GM12875 (cell line): Measurements from ENCODE around the gene CLDN3.

Experiments used
- H3K4me3 ChIP-seq: one replicate; pipeline ENCODE4 v1.5.1; 2011; ENCODE audit warnings: low read depth, low read length, control low read depth
- CTCF ChIP-seq: IDR thresholded peaks from 2 replicates; pipeline ENCODE4 v1.5.1; 2011; ENCODE audit warnings: low read depth, mild to moderate bottlenecking, control low read depth, inconsistent platforms, low read length, moderate library complexity, borderline replicate concordance; ENCODE audit not compliant: insufficient read depth

Gene CLDN3, protein sequence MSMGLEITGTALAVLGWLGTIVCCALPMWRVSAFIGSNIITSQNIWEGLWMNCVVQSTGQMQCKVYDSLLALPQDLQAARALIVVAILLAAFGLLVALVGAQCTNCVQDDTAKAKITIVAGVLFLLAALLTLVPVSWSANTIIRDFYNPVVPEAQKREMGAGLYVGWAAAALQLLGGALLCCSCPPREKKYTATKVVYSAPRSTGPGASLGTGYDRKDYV

GRCh38 chr7:73770002-73770859, at the start of gene CLDN3:
CLDN3 (minus strand) TSS chr7:73770270; CDS start chr7:73770049, 221 bp downstream.
- no peak within 1 kb of the TSS for H3K4me3 ChIP-seq
- no peak for TF ChIP-seq CTCF

DNA sequence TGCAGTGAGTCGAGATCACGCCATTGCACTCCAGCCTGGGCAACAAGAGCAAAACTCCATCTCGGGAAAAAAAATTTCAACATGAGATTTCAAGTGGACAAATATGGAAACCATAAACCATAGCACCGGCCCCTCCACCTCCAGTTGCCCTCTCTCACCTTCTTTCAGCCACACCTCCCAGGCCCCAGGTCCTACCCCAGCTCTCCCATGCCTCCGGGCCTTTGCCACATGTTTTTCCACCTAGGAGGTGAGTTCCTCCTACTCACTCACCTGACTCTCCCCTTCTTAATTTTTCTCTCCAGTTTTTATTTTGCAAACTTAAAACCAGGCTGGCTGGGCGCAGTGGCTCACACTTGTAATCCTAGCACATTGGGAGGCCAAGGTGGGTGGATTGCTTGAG, 47.1 kb upstream of the CLDN3 start:
- H3K4me3 ChIP-seq, result no peak overlapping the region
- TF ChIP-seq CTCF, result no peak

DNA sequence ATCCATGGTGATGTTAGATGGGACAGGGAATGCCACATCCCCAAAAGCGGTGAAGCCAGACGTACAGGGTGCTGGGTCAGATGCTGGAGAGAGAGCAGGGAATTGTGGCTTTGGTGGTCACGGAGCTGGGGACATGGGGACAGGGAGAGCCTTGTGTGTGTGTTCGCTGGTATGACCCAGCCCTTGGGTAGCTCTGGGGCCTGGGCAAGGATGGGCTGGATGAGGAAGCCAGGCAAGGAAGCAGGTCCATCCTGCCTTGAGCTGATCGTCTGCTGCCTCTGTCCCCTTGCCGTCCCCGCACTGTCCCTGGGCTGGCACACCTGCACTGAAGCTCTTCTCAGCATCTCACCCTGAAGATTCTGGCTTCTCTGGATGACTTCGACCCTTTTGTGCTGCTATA, 45.4 kb upstream of the CLDN3 start:
- no peak overlapping the region for H3K4me3 ChIP-seq
- no peak for TF ChIP-seq CTCF

DNA sequence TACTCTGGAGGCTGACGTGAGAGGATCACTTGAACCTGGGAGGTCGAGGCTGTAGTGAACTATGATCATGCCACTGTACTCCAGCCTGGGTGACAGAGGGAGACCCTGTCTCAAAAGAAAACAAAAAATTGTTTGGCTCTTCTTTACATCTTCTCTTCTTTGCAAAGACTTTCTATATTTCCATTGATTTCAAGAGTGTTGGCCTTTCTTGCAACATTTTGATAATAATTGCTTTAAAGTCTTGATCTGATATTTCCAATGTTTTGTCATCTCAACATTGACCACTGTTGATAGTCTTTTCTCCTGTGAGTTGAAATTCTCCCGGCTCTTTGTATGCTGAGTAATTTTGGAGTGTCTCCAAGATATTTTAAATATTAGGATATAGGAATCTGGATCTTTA, 42.9 kb upstream of the CLDN3 start:
- TF ChIP-seq CTCF, result no peak
- H3K4me3 ChIP-seq, result no peak overlapping the region

DNA sequence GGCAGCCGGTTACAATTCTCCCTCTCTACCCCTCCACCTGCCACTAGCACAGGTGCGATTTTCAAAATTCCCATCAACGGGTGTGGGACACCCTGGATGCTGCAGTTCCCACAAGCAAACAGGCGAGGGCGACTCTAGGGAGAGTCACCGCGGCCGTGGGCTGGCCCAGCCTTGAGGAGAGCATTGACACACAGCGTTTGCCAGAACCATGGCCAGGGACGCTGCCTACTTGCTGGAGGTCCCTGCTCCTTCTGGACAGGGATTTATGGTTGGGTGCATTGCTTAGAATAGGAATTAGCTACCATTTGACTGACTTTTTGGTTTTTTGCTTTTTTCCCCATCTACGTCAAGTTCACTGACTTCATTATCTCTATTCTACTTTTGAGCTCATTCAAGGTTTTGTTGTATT, 41.7 kb upstream of the CLDN3 start:
- no peak overlapping the region for H3K4me3 ChIP-seq
- TF ChIP-seq CTCF, result peak; percentile 86

- no peak for TF ChIP-seq CTCF
- no peak overlapping the region for H3K4me3 ChIP-seq
Measured at GRCh38 chr7:73810998-73811360, 40.9 kb upstream of the CLDN3 start.

DNA sequence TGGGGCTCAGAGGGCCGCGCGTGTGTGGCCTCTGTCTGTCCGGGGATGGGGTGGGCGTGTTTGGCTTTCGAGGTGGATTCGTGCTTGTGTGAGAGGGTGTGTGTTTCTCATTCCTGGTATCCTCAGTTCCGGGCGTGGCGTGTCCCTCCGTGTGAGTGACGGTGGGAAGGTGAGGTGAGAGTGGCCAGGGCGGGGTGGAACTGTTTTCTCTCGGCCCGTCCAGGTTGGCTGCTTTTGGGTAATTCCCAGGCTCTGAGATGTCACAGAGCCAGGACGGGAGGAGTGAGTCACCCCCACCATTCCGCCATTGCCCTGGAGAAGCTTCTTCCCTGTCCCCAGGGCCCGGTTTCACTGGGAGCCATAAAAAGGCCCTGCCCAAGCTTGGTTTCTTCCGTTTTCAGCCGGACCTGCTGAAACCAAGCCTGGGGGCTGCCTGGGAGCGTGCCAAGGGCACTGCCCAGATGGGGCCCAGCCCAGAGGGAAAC, 39.4 kb upstream of the CLDN3 start:
- TF ChIP-seq CTCF, result no peak
- H3K4me3 ChIP-seq, result no peak overlapping the region
